Peyer's patch (tissue), 4 donors: ENCODE measurements around the gene JMJD4.

ENCODE experiments used
- CTCF ChIP-seq, 6 experiments: fragments of 450-650 bp in 4 of 6; fragments of 200-600 bp in 2 of 6; sonication (generic) in 1 of 6; IDR thresholded peaks; one replicate each; pipeline ENCODE4 v1.5.1; 2017 to 2019; ENCODE audit warnings: antibody characterized with exemption in 6 of 6, mild to moderate bottlenecking in 3 of 6, moderate library complexity in 1 of 6
- POLR2A ChIP-seq, 2 donors: fragments of 450-650 bp; IDR thresholded peaks; one replicate each; pipeline ENCODE4 v1.5.1; 2017; ENCODE audit warnings: antibody characterized with exemption in 2 of 2, mild to moderate bottlenecking in 2 of 2, moderate library complexity in 2 of 2

- TF ChIP-seq CTCF (IDR thresholded peaks at IDR 0.05) = no peak
- no peak for TF ChIP-seq POLR2A (IDR thresholded peaks at IDR 0.05)
Observed at GRCh38 chr1:227739636-227740035, 4.5 kb upstream of the JMJD4 start.
